ENCODE measurements around the gene B4GALNT1. TPM values are rescaled to one million over a fixed set of nuclear protein-coding genes. Genes with fewer than 3 reads are reported as not detected.

Gene B4GALNT1
- total RNA-seq, 1 experiment from 2014 or later: 4.2 TPM

- H3K4me1 ChIP-seq: no peaks in the 10 kb centered on the region; the same call in 1 of the 2 replicates
- ChIA-PET CTCF (no interaction called here), POLR2A (no interaction called here)
- H3K27me3 ChIP-seq (replicated peaks; ENCODE audit: control insufficient read depth, insufficient read depth, low read length): no peaks in the 10 kb centered on the region
- H3K36me3 ChIP-seq (ENCODE audit: control insufficient read depth, insufficient read depth, low read length): no peaks in the 10 kb centered on the region
- no peak overlapping the region for H3K4me3 ChIP-seq (ENCODE audit: low read depth, low read length)
- intact Hi-C loops (cut with micrococcal nuclease; ENCODE audit: unreplicated experiment): no loop called here
- DNase-seq: no peak
- H3K9me3 Mint-ChIP-seq (ENCODE audit: unreplicated experiment): no peaks in the 10 kb centered on the region
- no peak overlapping the region for H3K27ac Mint-ChIP-seq (ENCODE audit: unreplicated experiment)
- no peak overlapping the region for H3K4me3 Mint-ChIP-seq (ENCODE audit: unreplicated experiment)
- H3K36me3 Mint-ChIP-seq (ENCODE audit: insufficient read depth, unreplicated experiment): no peaks in the 10 kb centered on the region
- TF ChIP-seq CTCF (IDR thresholded peaks at IDR 0.05; ENCODE audit: insufficient read depth in 1 of 2, low read depth in 1 of 2, low read length in 1 of 2, severe bottlenecking in 1 of 2, unreplicated experiment in 1 of 2): no peak
- no TSS peak for BruUV-seq (replicated peaks)
- peaks cover 19% of the 10 kb centered on the region for H3K27me3 Mint-ChIP-seq (ENCODE audit: insufficient read depth, unreplicated experiment)
- no peaks in the 10 kb centered on the region for H3K9me3 ChIP-seq
- peaks cover 7% of the 10 kb centered on the region for H3K4me1 Mint-ChIP-seq (ENCODE audit: low read depth, unreplicated experiment)
Observed at GRCh38 chr12:57626111-57626920, 6.7 kb downstream of the B4GALNT1 start.

- POLR2A ChIA-PET: no interaction called here
- CTCF ChIA-PET: interaction anchor here (1.6 kb wide), 1 partner anchor 42 kb away, joined by 5 read pairs; no protein-coding TSS in a partner anchor
- no peaks in the 10 kb centered on the region; the same call in 1 of the 2 replicates for H3K4me1 ChIP-seq
- no peaks in the 10 kb centered on the region for H3K9me3 ChIP-seq
- no peak overlapping the region for H3K4me3 Mint-ChIP-seq (ENCODE audit: unreplicated experiment)
- BruUV-seq (replicated peaks): no TSS peak
- H3K27me3 ChIP-seq (replicated peaks; ENCODE audit: control insufficient read depth, insufficient read depth, low read length): peaks cover 3% of the 10 kb centered on the region
- no peaks in the 10 kb centered on the region for H3K9me3 Mint-ChIP-seq (ENCODE audit: unreplicated experiment)
- no peak overlapping the region for H3K4me3 ChIP-seq (ENCODE audit: low read depth, low read length)
- no peak overlapping the region for H3K27ac Mint-ChIP-seq (ENCODE audit: unreplicated experiment)
- peaks cover 7% of the 10 kb centered on the region for H3K4me1 Mint-ChIP-seq (ENCODE audit: low read depth, unreplicated experiment)
- H3K36me3 Mint-ChIP-seq (ENCODE audit: insufficient read depth, unreplicated experiment): no peaks in the 10 kb centered on the region
- no peak for TF ChIP-seq CTCF (IDR thresholded peaks at IDR 0.05; ENCODE audit: insufficient read depth in 1 of 2, low read depth in 1 of 2, low read length in 1 of 2, severe bottlenecking in 1 of 2, unreplicated experiment in 1 of 2)
- no peaks in the 10 kb centered on the region for H3K36me3 ChIP-seq (ENCODE audit: control insufficient read depth, insufficient read depth, low read length)
- H3K27me3 Mint-ChIP-seq (ENCODE audit: insufficient read depth, unreplicated experiment): peaks cover 23% of the 10 kb centered on the region
- intact Hi-C loops (cut with micrococcal nuclease; ENCODE audit: unreplicated experiment): no loop called here
- DNase-seq: no peak
Observed at GRCh38 chr12:57625261-57626032, 7.6 kb downstream of the B4GALNT1 start.

DNA sequence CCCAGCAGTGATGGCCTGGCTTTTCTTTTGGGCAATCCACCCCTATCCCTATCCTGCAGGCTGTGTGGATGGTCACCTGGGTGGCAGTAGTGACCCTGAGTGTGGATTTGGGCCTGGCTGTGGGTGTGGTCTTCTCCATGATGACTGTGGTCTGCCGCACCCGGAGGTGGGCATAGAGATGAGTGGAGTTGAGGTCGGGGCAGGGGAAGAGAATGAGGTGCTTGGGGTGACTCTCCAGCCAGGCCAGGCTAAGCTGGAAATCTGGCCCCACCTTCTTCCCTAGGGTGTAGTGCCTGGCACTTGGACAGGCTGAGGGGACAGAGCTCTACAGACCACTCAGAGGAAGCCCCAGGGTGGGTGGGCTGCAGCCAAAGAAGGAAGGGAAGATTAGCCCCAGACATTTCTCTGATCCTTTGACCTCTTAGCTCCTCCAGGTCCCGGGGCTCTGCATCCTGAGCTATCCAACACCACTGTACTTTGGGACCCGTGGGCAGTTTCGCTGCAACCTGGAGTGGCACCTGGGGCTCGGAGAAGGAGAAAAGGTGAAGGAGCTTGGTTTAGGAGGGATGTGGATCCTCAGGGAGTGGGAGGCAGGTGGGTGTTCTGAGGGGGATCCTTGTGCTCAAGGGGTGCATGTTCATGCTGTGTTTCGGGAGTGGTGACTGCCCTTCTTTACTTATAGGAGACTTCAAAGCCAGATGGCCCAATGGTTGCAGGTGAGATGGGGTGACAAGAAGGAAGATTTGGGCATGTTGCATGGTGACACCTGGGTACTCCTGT is 8.4 kb downstream of the B4GALNT1 start:
- Histone ChIP-seq H3K4me3 (ENCODE audit: low read depth, low read length) (no peak overlapping the region), H3K27me3 (replicated peaks; ENCODE audit: control insufficient read depth, insufficient read depth, low read length) (peaks cover 4% of the 10 kb centered on the region), H3K36me3 (ENCODE audit: control insufficient read depth, insufficient read depth, low read length) (no peaks in the 10 kb centered on the region), H3K9me3 (no peaks in the 10 kb centered on the region), H3K4me1 (no peaks in the 10 kb centered on the region; the same call in 1 of the 2 replicates)
- ChIA-PET CTCF (interaction anchor here (1.6 kb wide), 1 partner anchor 41 kb away, joined by 5 read pairs; no protein-coding TSS in a partner anchor), POLR2A (no interaction called here)
- Mint-ChIP-seq H3K9me3 (ENCODE audit: unreplicated experiment) (no peaks in the 10 kb centered on the region), H3K36me3 (ENCODE audit: insufficient read depth, unreplicated experiment) (no peaks in the 10 kb centered on the region), H3K27ac (ENCODE audit: unreplicated experiment) (no peak overlapping the region), H3K4me1 (ENCODE audit: low read depth, unreplicated experiment) (peaks cover 7% of the 10 kb centered on the region), H3K27me3 (ENCODE audit: insufficient read depth, unreplicated experiment) (peaks cover 26% of the 10 kb centered on the region), H3K4me3 (ENCODE audit: unreplicated experiment) (no peak overlapping the region)
- TF ChIP-seq CTCF (IDR thresholded peaks at IDR 0.05; ENCODE audit: insufficient read depth in 1 of 2, low read depth in 1 of 2, low read length in 1 of 2, severe bottlenecking in 1 of 2, unreplicated experiment in 1 of 2): no peak
- intact Hi-C loops (cut with micrococcal nuclease; ENCODE audit: unreplicated experiment): loop anchor here (5.0 kb wide), 1 partner anchor 102 kb away; the partner anchor contains the start of genes DDIT3 and MBD6
- BruUV-seq (replicated peaks): no TSS peak
- DNase-seq: no peak
